ENCODE measurements around the gene EFCAB6. TPM values are rescaled to one million over a fixed set of nuclear protein-coding genes. Genes with fewer than 3 reads are reported as not detected.

The EFCAB6 gene
- total and polyA plus RNA-seq, 4 donors, result 0.14 to 2.1 (median 0.53) TPM

GRCh38 chr22:43706571-43707328 lies 105.4 kb downstream of the EFCAB6 start:
- Histone ChIP-seq H3K4me3 (ENCODE audit: low read depth in 1 of 3, low read length in 3 of 3) (no peak overlapping the region), H3K9ac (ENCODE audit: low read depth in 1 of 2, low read length in 2 of 2) (no peak overlapping the region), H3K36me3 (ENCODE audit: control insufficient read depth in 4 of 4, insufficient read depth in 3 of 4, low read depth in 1 of 4, low read length in 3 of 4) (no peaks in the 10 kb centered on the region), H3K9me3 (ENCODE audit: control insufficient read depth in 4 of 4, low read length in 3 of 4) (peaks cover 0 to 4% (median 0%) of the 10 kb centered on the region in 4 donors), H3K27ac (ENCODE audit: low read depth in 1 of 2, low read length in 2 of 2) (no peak overlapping the region), H3K27me3 (ENCODE audit: control insufficient read depth in 4 of 4, insufficient read depth in 4 of 4, low read length in 3 of 4) (no peaks in the 10 kb centered on the region), H3K4me1 (ENCODE audit: control insufficient read depth in 4 of 4, insufficient read depth in 4 of 4, low read length in 3 of 4) (peaks cover 0 to 8% (median 3%) of the 10 kb centered on the region in 4 donors)
- DNase-seq (ENCODE audit: low spot score), result no peak
- 42% methylated on average over 4 of the region's 4 CpGs for WGBS
- TF ChIP-seq ATF3 (IDR thresholded peaks at IDR 0.05) (no peak), RAD21 (IDR thresholded peaks at IDR 0.05) (no peak), FOXA2 (IDR thresholded peaks at IDR 0.05) (no peak), SP1 (IDR thresholded peaks at IDR 0.05) (no peak), YY1 (IDR thresholded peaks at IDR 0.05) (no peak), RXRA (IDR thresholded peaks at IDR 0.05) (no peak), HNF4G (IDR thresholded peaks at IDR 0.05) (no peak), EGR1 (IDR thresholded peaks at IDR 0.05; ENCODE audit: low read depth in 2 of 2) (no peak), FOXA1 (IDR thresholded peaks at IDR 0.05) (no peak), ZBTB33 (IDR thresholded peaks at IDR 0.05) (no peak)

- H3K27me3 ChIP-seq (ENCODE audit: control insufficient read depth in 4 of 4, insufficient read depth in 4 of 4, low read length in 3 of 4), result no peaks in the 10 kb centered on the region
- H3K36me3 ChIP-seq (ENCODE audit: control insufficient read depth in 4 of 4, insufficient read depth in 3 of 4, low read depth in 1 of 4, low read length in 3 of 4), result no peaks in the 10 kb centered on the region
- peaks cover 0 to 8% (median 3%) of the 10 kb centered on the region in 4 donors for H3K4me1 ChIP-seq (ENCODE audit: control insufficient read depth in 4 of 4, insufficient read depth in 4 of 4, low read length in 3 of 4)
- DNase-seq (ENCODE audit: low spot score), result no peak
- H3K9me3 ChIP-seq (ENCODE audit: control insufficient read depth in 4 of 4, low read length in 3 of 4), result peaks cover 0 to 4% (median 0%) of the 10 kb centered on the region in 4 donors
- no peak overlapping the region for H3K27ac ChIP-seq (ENCODE audit: low read depth in 1 of 2, low read length in 2 of 2)
- no peak overlapping the region for H3K4me3 ChIP-seq (ENCODE audit: low read depth in 1 of 3, low read length in 3 of 3)
- no peak overlapping the region for H3K9ac ChIP-seq (ENCODE audit: low read depth in 1 of 2, low read length in 2 of 2)
- TF ChIP-seq TAF1 (conservative IDR thresholded peaks at IDR 0.05) (no peak), HNF4A (conservative IDR thresholded peaks at IDR 0.05) (no peak), NR2F2 (IDR thresholded peaks at IDR 0.05) (no peak), GABPA (IDR thresholded peaks at IDR 0.05 in 1 of 2, conservative IDR thresholded peaks at IDR 0.05 in 1 of 2) (no peak), JUND (IDR thresholded peaks at IDR 0.05) (no peak), MAX (IDR thresholded peaks at IDR 0.05) (no peak), REST (IDR thresholded peaks at IDR 0.05) (no peak), RAD21 (IDR thresholded peaks at IDR 0.05) (no peak), FOXA2 (IDR thresholded peaks at IDR 0.05) (no peak), HNF4G (IDR thresholded peaks at IDR 0.05) (no peak), SP1 (IDR thresholded peaks at IDR 0.05) (no peak), YY1 (IDR thresholded peaks at IDR 0.05) (no peak), FOXA1 (IDR thresholded peaks at IDR 0.05) (no peak), CTCF (IDR thresholded peaks at IDR 0.05; ENCODE audit: low read depth, low read length, missing input control) (no peak)
- 78% methylated on average over 3 of the region's 3 CpGs for WGBS
These were observed 106.0 kb downstream of the EFCAB6 start for GRCh38 chr22:43706151-43706550.
